ENCODE measurements around the gene DENND1A.

- TF ChIP-seq TCF7L2 (IDR thresholded peaks at IDR 0.05; ENCODE audit: low read depth, low read length) = no peak
- TF ChIP-seq REST (IDR thresholded peaks at IDR 0.05; ENCODE audit: insufficient read depth in 1 of 2, low read depth in 2 of 2, low read length in 1 of 2) = no peak
Measured at GRCh38 chr9:123678878-123679329, 251.0 kb downstream of the DENND1A start.
